Left lung (tissue), 10 donors: Measurements from ENCODE around the gene STAT3. TPM values are rescaled to one million over a fixed set of nuclear protein-coding genes. Genes with fewer than 3 reads are reported as not detected.
"Not testable (repeated sequence)": the region's sequence is repeated elsewhere in the genome, so short reads cannot be mapped to it uniquely, and the experiment has no call there.

Experiments
- ATAC-seq: fragments of 200-7000 bp; cut with Tn5 transposase; one replicate; pipeline ENCODE4 v1.9.1; 2020; ENCODE audit warnings: moderate library complexity
- DNase-seq, 4 donors: peaks; one replicate each; pipeline ENCODE4 v3.0.0-alpha.2; 2013 to 2020
- H3K27ac ChIP-seq, 2 donors: fragments of 200-600 bp; sonication (generic) in 1 of 2; one replicate each; pipeline versions ENCODE4 v1.5.0 to v1.8.0; 2020 to 2021
- H3K27me3 ChIP-seq, 2 donors: fragments of 200-600 bp; sonication (generic) in 1 of 2; one replicate each; pipeline versions ENCODE4 v1.5.0 to v1.8.0; 2020 to 2021
- H3K36me3 ChIP-seq, 2 donors: fragments of 200-600 bp; sonication (generic) in 1 of 2; one replicate each; pipeline versions ENCODE4 v1.5.0 to v1.8.0; 2020 to 2021
- H3K4me1 ChIP-seq, 2 donors: fragments of 200-600 bp; one replicate each; pipeline ENCODE4 v1.8.0; 2021
- H3K4me3 ChIP-seq, 2 donors: fragments of 200-600 bp; sonication (generic) in 1 of 2; one replicate each; pipeline versions ENCODE4 v1.5.0 to v1.8.0; 2020 to 2021; ENCODE audit warnings: mild to moderate bottlenecking in 1 of 2
- H3K9me3 ChIP-seq, 2 donors: fragments of 200-600 bp; sonication (generic) in 1 of 2; one replicate each; pipeline versions ENCODE4 v1.5.0 to v1.8.0; 2020 to 2021
- intact Hi-C, 2 donors: fragments of 100-400 bp; cut with DNase I; formaldehyde crosslinking; loops; one replicate each; pipeline versions ENCODE4 v1.11.2 to v1.14.2; 2022
- polyA plus RNA-seq, 6 donors: library from polyadenylated mRNA; unstranded; fragments of 120-200 nt; gene quantifications; one replicate each; pipeline ENCODE4 v1.2.1, GENCODE V29; 2013; ENCODE audit not compliant: insufficient read length in 6 of 6
- total RNA-seq, 2 donors: library from RNA; stranded (reverse); fragmentation: NEBNext Ultra II Directional; extraction: Animal tissue kit (Norgen Biotek cat#: 25700); gene quantifications; one replicate each; pipeline ENCODE4 v1.2.1, GENCODE V29; 2021
- TF ChIP-seq, protein P1 (sequence below), 2 donors: fragments of 200-600 bp; sonication (generic) in 1 of 2; IDR thresholded peaks; one replicate each; pipeline versions ENCODE4 v1.5.0 to v1.8.0; 2021; ENCODE audit warnings: antibody characterized with exemption in 2 of 2
- donor health status: DM: no; HTN: yes; CAD: no.
- donor health status: DM: no; HTN: no; CAD: no.

Gene STAT3
- total and polyA plus RNA-seq, 8 donors = 75.0 to 271 (median 80.5) TPM

DNA sequence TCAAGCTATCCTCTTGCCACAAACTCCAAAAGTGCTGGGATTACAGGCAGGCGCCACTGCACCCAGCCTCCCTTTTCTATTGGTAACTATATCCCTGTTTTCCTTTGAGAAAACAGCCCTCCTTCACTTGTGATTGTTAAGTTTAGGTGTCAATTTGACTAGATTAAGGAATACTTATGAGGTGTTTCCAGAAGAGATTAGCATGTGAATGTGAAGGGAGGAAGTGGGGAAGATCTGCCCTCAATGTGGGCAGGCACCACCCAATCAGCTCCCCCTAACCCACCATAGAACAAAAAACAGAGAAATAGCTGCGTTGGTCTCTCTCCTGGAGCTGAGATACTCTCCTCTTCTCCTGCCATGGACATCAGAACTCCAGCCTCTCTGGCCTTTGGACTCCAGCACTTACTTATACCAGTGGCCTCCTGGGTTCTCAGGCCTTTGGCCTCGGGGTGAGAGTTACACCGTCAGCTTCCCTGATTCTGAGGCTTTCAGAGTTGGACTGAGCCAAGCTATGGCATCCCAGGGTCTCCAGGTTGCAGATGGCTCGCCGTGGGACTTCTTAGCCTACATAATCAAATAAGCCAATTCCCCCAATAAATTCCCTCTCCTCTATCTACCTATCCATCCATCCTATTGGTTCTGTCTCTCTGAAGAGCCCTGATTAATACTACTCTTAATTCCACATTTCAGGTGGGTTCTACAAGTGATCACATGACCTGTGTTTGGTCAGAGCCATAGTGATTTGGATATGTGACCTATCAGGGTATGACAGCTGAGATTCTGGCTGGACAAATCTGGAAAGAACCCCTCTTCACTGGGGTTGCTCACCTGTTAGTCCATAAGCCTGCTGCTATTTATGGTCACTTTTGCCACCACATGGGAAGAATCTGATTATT, 12.0 kb upstream of the STAT3 start:
- peak overlapping the region in 1 of 2 donors; percentile 18 for H3K27ac ChIP-seq
- H3K9me3 ChIP-seq = no peaks in the 10 kb centered on the region
- no peak overlapping the region for H3K4me3 ChIP-seq
- H3K27me3 ChIP-seq = no peaks in the 10 kb centered on the region
- TF ChIP-seq, protein P1, sequence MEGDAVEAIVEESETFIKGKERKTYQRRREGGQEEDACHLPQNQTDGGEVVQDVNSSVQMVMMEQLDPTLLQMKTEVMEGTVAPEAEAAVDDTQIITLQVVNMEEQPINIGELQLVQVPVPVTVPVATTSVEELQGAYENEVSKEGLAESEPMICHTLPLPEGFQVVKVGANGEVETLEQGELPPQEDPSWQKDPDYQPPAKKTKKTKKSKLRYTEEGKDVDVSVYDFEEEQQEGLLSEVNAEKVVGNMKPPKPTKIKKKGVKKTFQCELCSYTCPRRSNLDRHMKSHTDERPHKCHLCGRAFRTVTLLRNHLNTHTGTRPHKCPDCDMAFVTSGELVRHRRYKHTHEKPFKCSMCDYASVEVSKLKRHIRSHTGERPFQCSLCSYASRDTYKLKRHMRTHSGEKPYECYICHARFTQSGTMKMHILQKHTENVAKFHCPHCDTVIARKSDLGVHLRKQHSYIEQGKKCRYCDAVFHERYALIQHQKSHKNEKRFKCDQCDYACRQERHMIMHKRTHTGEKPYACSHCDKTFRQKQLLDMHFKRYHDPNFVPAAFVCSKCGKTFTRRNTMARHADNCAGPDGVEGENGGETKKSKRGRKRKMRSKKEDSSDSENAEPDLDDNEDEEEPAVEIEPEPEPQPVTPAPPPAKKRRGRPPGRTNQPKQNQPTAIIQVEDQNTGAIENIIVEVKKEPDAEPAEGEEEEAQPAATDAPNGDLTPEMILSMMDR (IDR thresholded peaks at IDR 0.05) = no peak
- peaks cover 3 to 46% of the 10 kb centered on the region in 2 donors for H3K4me1 ChIP-seq
- H3K36me3 ChIP-seq = peaks cover 0 to 30% of the 10 kb centered on the region in 2 donors
- no peak for ATAC-seq
- intact Hi-C loops = loop anchor here in 1 of 2 donors (10.0 kb wide), 1 partner anchor 75 kb away; no protein-coding TSS in a partner anchor
- DNase-seq = no peak

DNA sequence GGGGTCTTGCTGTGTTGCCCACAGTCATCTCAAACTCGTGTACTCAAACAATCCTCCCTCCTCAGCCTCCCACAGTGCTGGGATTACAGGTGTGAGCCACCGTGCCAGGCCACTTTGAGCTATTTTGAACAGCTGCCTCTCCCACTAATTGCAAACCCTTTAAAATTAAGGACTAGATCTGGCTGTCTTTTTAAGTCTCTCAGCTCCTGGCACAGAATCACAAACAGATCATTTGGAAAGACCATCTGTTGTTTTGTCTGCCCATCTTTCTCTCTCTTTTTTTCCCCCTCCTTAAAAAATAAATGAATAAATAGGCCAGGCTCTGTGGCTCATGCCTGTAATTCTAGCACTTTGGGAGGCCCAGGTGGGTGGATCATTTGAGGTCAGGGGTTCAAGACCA, 10.9 kb upstream of the STAT3 start:
- ATAC-seq (no peak), DNase-seq (no peak)
- TF ChIP-seq, protein P1 (IDR thresholded peaks at IDR 0.05) = no peak
- intact Hi-C loops = no loop called here
- Histone ChIP-seq H3K27ac (peak overlapping the region; percentile 28 to 55), H3K9me3 (no peaks in the 10 kb centered on the region), H3K36me3 (peaks cover 0 to 19% of the 10 kb centered on the region in 2 donors), H3K4me1 (peaks cover 3 to 37% of the 10 kb centered on the region in 2 donors), H3K27me3 (no peaks in the 10 kb centered on the region), H3K4me3 (no peak overlapping the region)

GRCh38 chr17:42395601-42396000, 7.4 kb upstream of the STAT3 start:
- intact Hi-C loops, H3K36me3 ChIP-seq, DNase-seq, H3K27ac ChIP-seq, H3K4me3 ChIP-seq, H3K9me3 ChIP-seq, H3K27me3 ChIP-seq, ATAC-seq: not testable (repeated sequence)
- H3K4me1 ChIP-seq = peaks cover 0 to 14% of the 10 kb centered on the region in 2 donors

DNA sequence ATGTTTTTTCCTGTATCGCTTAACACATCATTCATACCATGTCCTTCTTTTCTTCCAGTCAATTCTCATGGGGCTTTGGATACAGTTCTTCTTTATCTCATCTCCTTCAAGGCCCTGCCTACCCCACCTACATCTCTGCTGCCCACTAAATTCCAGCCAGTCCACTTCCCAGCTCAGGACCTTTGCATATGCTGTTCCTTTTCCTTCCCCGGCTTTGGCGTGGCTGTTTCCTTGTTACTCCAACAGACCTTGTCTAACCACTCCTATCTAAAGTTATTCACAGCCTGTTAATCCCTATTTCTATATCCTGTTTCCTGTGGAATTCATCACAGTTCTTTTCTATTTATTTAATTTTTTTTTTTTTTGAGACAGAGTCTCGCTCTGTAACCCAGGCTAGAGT, 6.6 kb upstream of the STAT3 start:
- TF ChIP-seq, protein P1 (IDR thresholded peaks at IDR 0.05) = no peak
- no peaks in the 10 kb centered on the region for H3K27me3 ChIP-seq
- no peak for DNase-seq
- no peaks in the 10 kb centered on the region for H3K36me3 ChIP-seq
- H3K9me3 ChIP-seq = no peaks in the 10 kb centered on the region
- ATAC-seq = no peak
- intact Hi-C loops = no loop called here
- H3K4me3 ChIP-seq = no peak overlapping the region
- peaks cover 0 to 12% of the 10 kb centered on the region in 2 donors for H3K4me1 ChIP-seq
- H3K27ac ChIP-seq = no peak overlapping the region

- no peaks in the 10 kb centered on the region for H3K36me3 ChIP-seq
- no peak for ATAC-seq
Observed at GRCh38 chr17:42392692-42393415, 4.6 kb upstream of the STAT3 start.

GRCh38 chr17:42391439-42391838, 3.2 kb upstream of the STAT3 start:
- ATAC-seq, H3K27me3 ChIP-seq, intact Hi-C loops, H3K27ac ChIP-seq, DNase-seq, H3K4me3 ChIP-seq, H3K9me3 ChIP-seq, H3K36me3 ChIP-seq: not testable (repeated sequence)
- peaks cover 4 to 24% of the 10 kb centered on the region in 2 donors for H3K4me1 ChIP-seq

More at GRCh38 chr17:42392692-42393415, 4.6 kb upstream of the STAT3 start:
- peaks cover 0 to 16% of the 10 kb centered on the region in 2 donors for H3K4me1 ChIP-seq
- H3K4me3 ChIP-seq = no peak overlapping the region
- H3K27ac ChIP-seq = no peak overlapping the region
- TF ChIP-seq, protein P1 (IDR thresholded peaks at IDR 0.05) = no peak
- H3K27me3 ChIP-seq = no peaks in the 10 kb centered on the region
- intact Hi-C loops = no loop called here
- no peak for DNase-seq
- no peaks in the 10 kb centered on the region for H3K9me3 ChIP-seq
